ENCODE data around the gene NPY. TPM values are rescaled to one million over a fixed set of nuclear protein-coding genes. Genes with fewer than 3 reads are reported as not detected.

Gene NPY
- total and polyA plus RNA-seq, 2 of the 4 experiments (the other 2 are of a cell fraction) = not detected

DNA sequence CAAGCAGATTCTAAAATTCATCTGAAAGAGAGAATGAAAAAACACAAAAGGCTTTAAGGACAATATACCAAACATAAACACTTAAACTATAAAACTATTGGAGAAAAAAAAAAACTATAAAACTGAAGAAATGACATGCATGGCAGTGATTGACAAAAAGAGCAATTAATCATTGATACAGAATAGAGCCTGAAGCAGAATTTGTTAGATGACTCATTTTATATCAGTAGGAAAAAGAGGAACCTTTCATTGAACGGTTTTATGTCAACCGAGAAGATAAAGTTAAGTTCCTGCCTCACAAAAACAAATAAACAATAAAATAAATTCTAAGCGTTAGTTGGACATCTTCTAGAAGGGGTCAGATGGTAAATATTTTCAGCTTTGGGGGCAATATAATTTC, 23.3 kb downstream of the NPY start:
- no peak for TF ChIP-seq MAZ (IDR thresholded peaks at IDR 0.05; ENCODE audit: borderline replicate concordance, low read depth, low read length)
- no peak for TF ChIP-seq MAFK (IDR thresholded peaks at IDR 0.05; ENCODE audit: low read depth, low read length)
- no peak for TF ChIP-seq MXI1 (IDR thresholded peaks at IDR 0.05; ENCODE audit: borderline replicate concordance, low read depth, low read length)
- TF ChIP-seq, protein P1, sequence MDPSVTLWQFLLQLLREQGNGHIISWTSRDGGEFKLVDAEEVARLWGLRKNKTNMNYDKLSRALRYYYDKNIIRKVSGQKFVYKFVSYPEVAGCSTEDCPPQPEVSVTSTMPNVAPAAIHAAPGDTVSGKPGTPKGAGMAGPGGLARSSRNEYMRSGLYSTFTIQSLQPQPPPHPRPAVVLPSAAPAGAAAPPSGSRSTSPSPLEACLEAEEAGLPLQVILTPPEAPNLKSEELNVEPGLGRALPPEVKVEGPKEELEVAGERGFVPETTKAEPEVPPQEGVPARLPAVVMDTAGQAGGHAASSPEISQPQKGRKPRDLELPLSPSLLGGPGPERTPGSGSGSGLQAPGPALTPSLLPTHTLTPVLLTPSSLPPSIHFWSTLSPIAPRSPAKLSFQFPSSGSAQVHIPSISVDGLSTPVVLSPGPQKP (IDR thresholded peaks at IDR 0.05; ENCODE audit: borderline replicate concordance, low read depth, low read length) = no peak
- no peak for TF ChIP-seq CEBPB (IDR thresholded peaks at IDR 0.05; ENCODE audit: low read depth, low read length)
- TF ChIP-seq BHLHE40 (IDR thresholded peaks at IDR 0.05; ENCODE audit: low read depth, low read length) = no peak
- no peak for TF ChIP-seq CHD1 (IDR thresholded peaks at IDR 0.05; ENCODE audit: low read depth, low read length)
- no peak for TF ChIP-seq RCOR1 (IDR thresholded peaks at IDR 0.05; ENCODE audit: insufficient replicate concordance, low read length)
- TF ChIP-seq RFX5 (IDR thresholded peaks at IDR 0.05; ENCODE audit: low read depth, low read length) = no peak
- no peak for TF ChIP-seq FOS (IDR thresholded peaks at IDR 0.05; ENCODE audit: low read depth, low read length)
- TF ChIP-seq, protein P2, sequence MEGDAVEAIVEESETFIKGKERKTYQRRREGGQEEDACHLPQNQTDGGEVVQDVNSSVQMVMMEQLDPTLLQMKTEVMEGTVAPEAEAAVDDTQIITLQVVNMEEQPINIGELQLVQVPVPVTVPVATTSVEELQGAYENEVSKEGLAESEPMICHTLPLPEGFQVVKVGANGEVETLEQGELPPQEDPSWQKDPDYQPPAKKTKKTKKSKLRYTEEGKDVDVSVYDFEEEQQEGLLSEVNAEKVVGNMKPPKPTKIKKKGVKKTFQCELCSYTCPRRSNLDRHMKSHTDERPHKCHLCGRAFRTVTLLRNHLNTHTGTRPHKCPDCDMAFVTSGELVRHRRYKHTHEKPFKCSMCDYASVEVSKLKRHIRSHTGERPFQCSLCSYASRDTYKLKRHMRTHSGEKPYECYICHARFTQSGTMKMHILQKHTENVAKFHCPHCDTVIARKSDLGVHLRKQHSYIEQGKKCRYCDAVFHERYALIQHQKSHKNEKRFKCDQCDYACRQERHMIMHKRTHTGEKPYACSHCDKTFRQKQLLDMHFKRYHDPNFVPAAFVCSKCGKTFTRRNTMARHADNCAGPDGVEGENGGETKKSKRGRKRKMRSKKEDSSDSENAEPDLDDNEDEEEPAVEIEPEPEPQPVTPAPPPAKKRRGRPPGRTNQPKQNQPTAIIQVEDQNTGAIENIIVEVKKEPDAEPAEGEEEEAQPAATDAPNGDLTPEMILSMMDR (conservative IDR thresholded peaks at IDR 0.05; ENCODE audit: low read depth, low read length) = no peak
- TF ChIP-seq, protein P3, sequence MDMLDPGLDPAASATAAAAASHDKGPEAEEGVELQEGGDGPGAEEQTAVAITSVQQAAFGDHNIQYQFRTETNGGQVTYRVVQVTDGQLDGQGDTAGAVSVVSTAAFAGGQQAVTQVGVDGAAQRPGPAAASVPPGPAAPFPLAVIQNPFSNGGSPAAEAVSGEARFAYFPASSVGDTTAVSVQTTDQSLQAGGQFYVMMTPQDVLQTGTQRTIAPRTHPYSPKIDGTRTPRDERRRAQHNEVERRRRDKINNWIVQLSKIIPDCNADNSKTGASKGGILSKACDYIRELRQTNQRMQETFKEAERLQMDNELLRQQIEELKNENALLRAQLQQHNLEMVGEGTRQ (IDR thresholded peaks at IDR 0.05; ENCODE audit: low read depth, low read length) = no peak
- TF ChIP-seq POLR2A (IDR thresholded peaks at IDR 0.05; ENCODE audit: low read depth, low read length) = no peak
- no peak for TF ChIP-seq RAD21 (IDR thresholded peaks at IDR 0.05; ENCODE audit: low read length)
- no peak for TF ChIP-seq NFE2L2 (IDR thresholded peaks at IDR 0.05; ENCODE audit: low read depth, low read length)
- TF ChIP-seq SMC3 (IDR thresholded peaks at IDR 0.05; ENCODE audit: low read depth, low read length) = no peak
- Histone ChIP-seq H3K4me3 (ENCODE audit: insufficient read depth, low read depth, low read length) (no peak overlapping the region), H2AFZ (replicated peaks; ENCODE audit: low read length, poor library complexity) (no peak overlapping the region), H3K23ac (ENCODE audit: low read depth, low read length) (no peak overlapping the region), H2AK9ac (replicated peaks; ENCODE audit: low read depth, low read length, poor library complexity) (no peak overlapping the region), H2BK15ac (ENCODE audit: low read depth, low read length) (no peak overlapping the region), H3K4ac (ENCODE audit: low read depth, low read length) (no peak overlapping the region), H3K4me1 (ENCODE audit: control insufficient read depth, insufficient read depth, low read length) (no peaks in the 10 kb centered on the region), H3K56ac (ENCODE audit: extremely low read depth, insufficient read depth, low read length) (no peak overlapping the region), H4K20me1 (ENCODE audit: insufficient read depth, low read length) (no peaks in the 10 kb centered on the region), H4K8ac (ENCODE audit: low read depth in 2 of 2, low read length in 2 of 2) (no peak overlapping the region), H3K79me1 (ENCODE audit: low read depth in 1 of 2, low read length in 2 of 2) (no peaks in the 10 kb centered on the region), H3K9me1 (ENCODE audit: insufficient read depth, low read length) (no peaks in the 10 kb centered on the region), H3K36me3 (ENCODE audit: control insufficient read depth, insufficient read depth, low read length) (no peaks in the 10 kb centered on the region), H3K14ac (replicated peaks; ENCODE audit: low read depth, low read length) (no peak overlapping the region), H3K27me3 (ENCODE audit: control insufficient read depth, insufficient read depth, low read length) (no peaks in the 10 kb centered on the region), H2BK120ac (ENCODE audit: low read depth, low read length) (no peak overlapping the region), H3K18ac (ENCODE audit: low read depth, low read length) (no peak overlapping the region), H4K5ac (ENCODE audit: low read depth, low read length) (no peak overlapping the region), H3K9me3 (ENCODE audit: control insufficient read depth, insufficient read depth, low read length) (no peaks in the 10 kb centered on the region), H2BK20ac (ENCODE audit: low read depth, low read length) (no peak overlapping the region), H3K9ac (ENCODE audit: low read depth, low read length) (no peak overlapping the region), H3K4me2 (ENCODE audit: low read depth, low read length) (no peak overlapping the region), H2AK5ac (ENCODE audit: low read depth, low read length) (no peak overlapping the region), H3K27ac (ENCODE audit: insufficient read depth, low read length) (no peak overlapping the region), H4K91ac (ENCODE audit: insufficient read depth, low read depth, low read length) (no peak overlapping the region), H2BK5ac (ENCODE audit: low read depth, low read length, poor library complexity, severe bottlenecking) (no peak overlapping the region)
- no TSS peak for BruUV-seq (replicated peaks)
- DNase-seq (no peak), ATAC-seq (ENCODE audit: low read depth) (no peak)
- dilution Hi-C loops (cut with HindIII; ENCODE audit: low sequenced_read_pairs, unreplicated experiment) = no loop called here
- in situ Hi-C loops (cut with MboI; ENCODE audit: low sequenced_read_pairs) = no loop called here
- ChIA-PET CTCF (no interaction called here), POLR2A (ENCODE audit: unreplicated experiment) (no interaction called here)
- intact Hi-C loops (cut with micrococcal nuclease) = no loop called here
- WGBS, 2 experiments (ENCODE audit: extremely low coverage in 2 of 2, insufficient read length in 1 of 2) = no CpG with 5 or more reads among the region's 3 CpGs

All from IMR-90 (cell line).